GM12875 (cell line): ENCODE results near the gene CNN3.
A peak's percentile ranks its signal among the peaks of the same experiment; 100 is the strongest.

Experiments used
- H3K4me3 ChIP-seq: one replicate; pipeline ENCODE4 v1.5.1; 2011; ENCODE audit warnings: low read depth, low read length, control low read depth
- TF ChIP-seq, protein P1 (sequence below): IDR thresholded peaks from 2 replicates; pipeline ENCODE4 v1.5.1; 2011; ENCODE audit warnings: low read depth, mild to moderate bottlenecking, control low read depth, inconsistent platforms, low read length, moderate library complexity, borderline replicate concordance; ENCODE audit not compliant: insufficient read depth

Gene CNN3

DNA sequence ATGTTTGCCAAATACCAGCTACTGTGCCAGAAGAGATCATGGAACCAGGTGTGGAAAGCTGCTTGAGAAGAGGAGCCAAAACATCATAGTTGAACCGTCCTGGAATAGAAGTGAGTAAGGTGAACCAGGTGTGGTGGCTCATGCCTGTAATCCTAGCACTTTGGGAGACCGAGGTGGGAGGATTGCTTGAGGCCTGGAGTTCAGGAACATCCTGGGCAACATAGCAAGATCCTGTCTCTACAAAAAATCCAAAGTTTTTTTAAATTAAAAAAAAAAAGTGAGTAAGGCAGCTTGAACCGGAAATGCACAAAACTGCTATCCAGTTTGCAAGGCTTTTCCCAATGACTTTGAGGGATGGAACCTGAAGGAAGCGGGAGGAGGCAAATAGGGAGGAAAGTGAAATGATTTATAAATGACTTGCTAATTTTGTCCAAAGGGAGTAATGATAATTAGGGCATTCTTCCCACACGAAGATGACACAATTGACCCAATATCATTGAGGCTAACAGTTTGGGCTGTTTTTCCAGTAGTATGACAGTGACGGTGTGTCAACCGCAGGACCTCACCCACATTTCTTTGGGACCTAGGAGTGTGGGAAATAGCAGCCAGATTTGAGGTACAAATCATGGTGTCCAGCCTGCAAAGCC is 1.5 kb upstream of the CNN3 start:
- TF ChIP-seq, protein P1, sequence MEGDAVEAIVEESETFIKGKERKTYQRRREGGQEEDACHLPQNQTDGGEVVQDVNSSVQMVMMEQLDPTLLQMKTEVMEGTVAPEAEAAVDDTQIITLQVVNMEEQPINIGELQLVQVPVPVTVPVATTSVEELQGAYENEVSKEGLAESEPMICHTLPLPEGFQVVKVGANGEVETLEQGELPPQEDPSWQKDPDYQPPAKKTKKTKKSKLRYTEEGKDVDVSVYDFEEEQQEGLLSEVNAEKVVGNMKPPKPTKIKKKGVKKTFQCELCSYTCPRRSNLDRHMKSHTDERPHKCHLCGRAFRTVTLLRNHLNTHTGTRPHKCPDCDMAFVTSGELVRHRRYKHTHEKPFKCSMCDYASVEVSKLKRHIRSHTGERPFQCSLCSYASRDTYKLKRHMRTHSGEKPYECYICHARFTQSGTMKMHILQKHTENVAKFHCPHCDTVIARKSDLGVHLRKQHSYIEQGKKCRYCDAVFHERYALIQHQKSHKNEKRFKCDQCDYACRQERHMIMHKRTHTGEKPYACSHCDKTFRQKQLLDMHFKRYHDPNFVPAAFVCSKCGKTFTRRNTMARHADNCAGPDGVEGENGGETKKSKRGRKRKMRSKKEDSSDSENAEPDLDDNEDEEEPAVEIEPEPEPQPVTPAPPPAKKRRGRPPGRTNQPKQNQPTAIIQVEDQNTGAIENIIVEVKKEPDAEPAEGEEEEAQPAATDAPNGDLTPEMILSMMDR: no peak
- no peak overlapping the region for H3K4me3 ChIP-seq

DNA sequence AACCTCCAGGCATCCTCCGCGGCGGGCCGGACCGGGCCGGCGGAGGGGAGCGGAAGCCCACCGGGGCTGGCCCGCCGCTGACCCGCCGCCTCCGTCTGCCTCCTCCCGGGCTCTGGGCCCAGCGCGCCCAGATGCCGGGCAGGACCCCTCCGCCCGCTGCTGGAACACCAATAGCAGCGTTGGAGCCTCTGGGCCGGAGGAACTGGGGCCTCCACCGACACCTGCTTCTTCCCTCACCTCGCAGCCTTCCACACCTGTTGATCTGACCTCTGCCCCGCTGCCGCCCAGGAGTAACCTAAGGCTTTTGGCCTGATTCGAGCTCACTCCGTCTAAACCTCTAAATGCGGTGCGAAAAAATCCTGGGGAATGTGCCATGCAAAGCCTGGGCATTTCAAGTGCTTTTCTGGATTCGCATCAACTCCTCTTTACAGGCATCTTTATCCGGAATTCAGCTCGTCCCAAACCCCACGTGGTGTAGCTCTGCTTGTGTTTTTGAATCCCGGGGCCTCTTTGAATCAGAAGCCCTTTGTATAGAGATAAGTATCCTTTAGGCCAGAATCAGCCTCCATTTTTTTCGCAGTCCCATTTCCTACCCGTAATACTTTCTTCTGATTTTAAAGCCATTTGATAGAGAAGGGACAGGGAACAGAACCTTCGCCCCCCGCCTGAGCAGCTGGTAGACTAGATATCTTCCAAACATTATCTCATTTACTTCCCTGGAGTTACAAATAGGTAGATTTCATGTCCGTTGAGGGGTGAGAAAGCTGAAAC is 680 bp upstream of the CNN3 start:
- TF ChIP-seq, protein P1: no peak
- H3K4me3 ChIP-seq: no peak overlapping the region

DNA sequence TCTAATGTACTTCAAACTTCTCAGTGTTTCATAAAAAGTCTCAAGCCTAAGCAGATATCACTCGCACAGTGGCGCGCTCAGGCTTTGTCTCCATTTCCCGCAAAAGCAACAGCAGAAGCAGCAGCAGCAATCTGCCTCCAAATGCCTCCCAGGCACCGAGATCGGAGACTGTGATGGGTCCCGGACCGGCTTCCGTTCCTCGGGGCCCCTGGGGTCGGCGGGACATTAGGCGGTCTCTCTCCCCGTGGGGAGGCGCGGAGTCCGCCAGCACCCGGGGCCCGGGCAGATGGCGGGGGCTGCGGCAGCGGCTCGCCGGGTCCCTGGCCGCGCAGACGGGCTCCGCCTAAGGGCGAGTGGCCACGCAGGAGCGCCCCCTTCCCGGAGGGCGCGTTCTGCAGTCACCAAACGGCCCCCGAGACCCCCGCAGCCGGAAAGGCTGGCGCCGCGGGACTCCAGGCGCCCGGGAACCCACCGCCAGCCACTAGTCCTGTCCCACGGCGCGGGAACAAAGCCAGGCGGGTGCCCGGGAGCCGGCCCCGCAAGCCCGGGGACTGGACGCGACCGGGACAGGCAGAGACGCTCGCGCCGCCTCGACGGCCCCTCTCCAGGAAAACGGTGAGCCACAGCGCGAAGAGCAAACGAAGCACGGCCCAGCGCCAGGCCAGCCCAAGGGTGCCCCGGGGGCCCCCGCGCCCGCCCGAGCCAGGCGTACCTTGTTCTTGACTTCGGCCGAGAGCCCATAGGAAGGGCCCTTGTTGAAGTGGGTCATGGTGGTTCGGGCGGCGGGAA is 590 bp downstream of the CNN3 start:
- peak overlapping the region; percentile 26 for H3K4me3 ChIP-seq
- TF ChIP-seq, protein P1: 0 out of 2 replicates have a peak, but pooled peaks have one; percentile 6

DNA sequence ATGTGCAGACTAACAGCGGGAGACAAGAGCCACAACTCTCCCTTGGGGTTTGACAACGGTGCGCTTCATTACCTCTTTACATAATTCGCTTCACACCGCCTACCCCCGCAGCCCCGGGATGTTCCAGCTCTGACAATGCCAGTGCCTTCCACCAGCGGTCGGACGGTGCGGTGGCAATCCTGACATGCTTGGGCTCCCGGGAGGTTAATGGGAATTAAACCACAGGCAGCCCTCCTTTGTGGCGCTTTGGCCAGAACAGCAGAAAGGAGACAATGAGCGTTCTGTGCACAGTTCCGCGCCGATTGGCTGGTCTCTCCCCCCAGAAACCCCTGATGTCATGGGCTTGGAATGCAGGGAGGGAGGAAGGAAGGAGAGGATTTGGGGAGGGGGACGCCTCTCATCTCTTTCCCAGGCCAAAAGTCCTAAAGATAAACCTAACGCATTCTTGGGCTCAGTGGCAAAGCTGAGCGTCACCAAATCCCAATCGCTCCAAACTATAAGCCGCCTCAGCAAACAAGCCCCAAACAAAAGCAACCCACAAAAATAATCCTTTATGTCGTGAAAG is 1.3 kb downstream of the CNN3 start:
- no peak overlapping the region for H3K4me3 ChIP-seq
- TF ChIP-seq, protein P1: no peak

DNA sequence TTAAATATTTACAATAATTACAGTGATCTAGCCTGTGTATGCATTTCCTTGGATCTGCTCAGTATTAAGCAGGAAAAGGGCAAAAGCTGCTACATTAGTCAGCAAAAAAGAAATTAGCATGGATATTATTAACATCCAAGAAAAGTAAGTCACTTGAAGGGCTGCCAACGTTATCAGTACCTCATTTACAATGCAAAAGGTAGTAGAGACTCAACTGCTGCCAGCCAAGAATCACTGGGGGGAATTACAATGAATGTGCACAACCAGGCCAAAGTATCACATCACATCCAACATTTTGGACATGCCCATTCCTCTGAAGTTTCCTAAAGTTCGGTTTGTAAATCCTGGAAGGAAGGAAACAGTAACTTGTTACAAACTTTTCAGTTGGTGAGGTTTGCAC is 1.9 kb downstream of the CNN3 start:
- no peak overlapping the region for H3K4me3 ChIP-seq
- TF ChIP-seq, protein P1: no peak

DNA sequence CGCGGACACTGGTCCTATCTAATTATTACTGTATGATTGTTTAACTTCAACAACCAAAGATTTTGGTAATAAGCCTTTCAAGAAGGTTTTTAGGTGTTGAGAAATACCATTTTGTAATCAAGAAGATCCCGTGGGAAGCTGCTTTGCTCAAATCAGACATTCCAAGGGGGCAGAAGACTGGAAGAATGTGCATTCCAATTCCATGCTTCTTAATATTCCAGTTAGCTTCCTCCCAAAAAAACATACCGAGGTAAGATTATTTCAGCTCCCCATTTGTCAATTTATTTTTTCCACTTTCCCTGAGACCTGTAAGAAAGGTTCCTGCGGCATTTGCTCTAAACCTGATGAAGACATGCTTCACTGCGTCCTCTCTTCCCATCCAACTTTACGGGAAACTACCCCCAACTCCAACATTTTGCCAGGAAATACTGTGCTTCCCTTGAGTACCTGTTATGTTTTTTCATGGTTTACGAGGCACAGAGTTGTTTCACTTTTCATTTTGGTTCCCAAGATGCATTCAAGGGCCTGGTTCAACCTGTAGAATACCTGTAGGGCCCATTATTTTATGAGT is 4.1 kb downstream of the CNN3 start:
- no peak overlapping the region for H3K4me3 ChIP-seq
- TF ChIP-seq, protein P1: no peak
